Measurements from ENCODE around the gene VN1R2.
"Not testable (repeated sequence)": the region's sequence is repeated elsewhere in the genome, so short reads cannot be mapped to it uniquely, and the experiment has no call there.

Gene VN1R2

GRCh38 chr19:53257715-53258342, at the start of gene VN1R2:
Gene VN1R2, plus strand, starts transcription at chr19:53258292. Its CDS starts 84 bp downstream, at chr19:53258376.
- DNase-seq, result not testable (repeated sequence)

- DNase-seq, result not testable (repeated sequence)
Observed at GRCh38 chr19:53211554-53211953, 46.5 kb upstream of the VN1R2 start.

GRCh38 chr19:53212703-53213320, 45.3 kb upstream of the VN1R2 start:
- DNase-seq, result no peak

- not testable (repeated sequence) for DNase-seq
Observed at GRCh38 chr19:53222716-53223115, 35.4 kb upstream of the VN1R2 start.

GRCh38 chr19:53224606-53225005, 33.5 kb upstream of the VN1R2 start:
- no peak for DNase-seq

GRCh38 chr19:53237114-53237777, 20.8 kb upstream of the VN1R2 start:
- DNase-seq, result no peak

- no peak for DNase-seq
Observed at GRCh38 chr19:53246498-53246897, 11.6 kb upstream of the VN1R2 start.

- DNase-seq, result peak; percentile 39 to 98 (median 89)
Observed at GRCh38 chr19:53254411-53255341, 3.4 kb upstream of the VN1R2 start, which contains the start of gene ZNF677. Gene ZNF677, minus strand, starts transcription at chr19:53254873. Its CDS starts 3,323 bp downstream, at chr19:53251550.

- not testable (repeated sequence) for DNase-seq
Observed at GRCh38 chr19:53267623-53268022, 9.5 kb downstream of the VN1R2 start, which contains the start of gene VN1R4. Gene VN1R4, minus strand, starts transcription at chr19:53267723. Its CDS starts 58 bp downstream, at chr19:53267665.

GRCh38 chr19:53269861-53270260, 11.8 kb downstream of the VN1R2 start:
- not testable (repeated sequence) for DNase-seq

GRCh38 chr19:53272044-53272443, 14.0 kb downstream of the VN1R2 start:
- no peak for DNase-seq

- DNase-seq, result no peak
Observed at GRCh38 chr19:53275480-53275879, 17.4 kb downstream of the VN1R2 start.

GRCh38 chr19:53281947-53282346, 23.9 kb downstream of the VN1R2 start:
- DNase-seq, result not testable (repeated sequence)

- no peak for DNase-seq
Observed at GRCh38 chr19:53285087-53285486, 27.0 kb downstream of the VN1R2 start.

GRCh38 chr19:53290758-53291549, 32.9 kb downstream of the VN1R2 start:
- DNase-seq, result no peak

- DNase-seq, result no peak
Observed at GRCh38 chr19:53294786-53295441, 36.8 kb downstream of the VN1R2 start.

- not testable (repeated sequence) for DNase-seq
Observed at GRCh38 chr19:53301341-53301740, 43.2 kb downstream of the VN1R2 start.

GRCh38 chr19:53308339-53308811, 50.3 kb downstream of the VN1R2 start:
- peak in 20 of 51 donors; percentile 0 to 45 (median 7) for DNase-seq
